Panc1 (cell line): ENCODE data around the gene CMIP. TPM values are rescaled to one million over a fixed set of nuclear protein-coding genes. Genes with fewer than 3 reads are reported as not detected.

Experiments used
- ATAC-seq: fragments of 200-7000 bp; cut with Tn5 transposase; 2 replicates; pipeline ENCODE4 v1.9.1; 2020; ENCODE audit warnings: mild to moderate bottlenecking, moderate library complexity
- BruUV-seq: library from RNA; stranded (reverse); fragments of 400-500 nt; replicated peaks from 2 replicates; lab custom pipeline; 2021; lab: Mats Ljungman, UMichigan
- CTCF ChIA-PET: fragments of 300-600 bp; sonication (Branson Sonifier 250); formaldehyde crosslinking; loops from one replicate; lab custom pipeline; 2022; ENCODE audit warnings: antibody characterized with exemption; lab: Charles Lee
- POLR2A ChIA-PET: fragments of 300-600 bp; sonication (Branson Sonifier 250); formaldehyde crosslinking; loops from one replicate; lab custom pipeline; 2022; ENCODE audit warnings: antibody characterized with exemption; lab: Charles Lee
- DNase-seq: peaks from one replicate; pipeline ENCODE4 v3.0.0-alpha.2; 2010; ENCODE audit warnings: low read depth, low spot score
- H3K27ac ChIP-seq: 2 replicates; pipeline ENCODE4 v1.5.1; 2011; ENCODE audit warnings: mild to moderate bottlenecking, low read length, inconsistent platforms
- H3K27me3 ChIP-seq: fragments of 200-500 bp; sonication (Bioruptor generic); 2 replicates; pipeline ENCODE4 v1.6.0; 2014; ENCODE audit warnings: low read length, inconsistent platforms; ENCODE audit not compliant: control insufficient read depth, insufficient read depth
- H3K36me3 ChIP-seq: fragments of 200-500 bp; sonication (Bioruptor generic); 2 replicates; pipeline ENCODE4 v1.5.1; 2014; ENCODE audit warnings: inconsistent platforms, mild to moderate bottlenecking, low read length, moderate library complexity; ENCODE audit not compliant: control insufficient read depth, insufficient read depth
- H3K4me1 ChIP-seq: 2 replicates; pipeline ENCODE4 v1.5.1; 2011; ENCODE audit warnings: inconsistent platforms, mild to moderate bottlenecking, low read length, moderate library complexity; ENCODE audit not compliant: control insufficient read depth, insufficient read depth
- H3K4me3 ChIP-seq, 2 experiments: 2 replicates each; pipeline ENCODE4 v1.5.1; 2011 to 2012; ENCODE audit warnings: low read depth in 2 of 2, low read length in 2 of 2, mild to moderate bottlenecking in 2 of 2, inconsistent platforms in 1 of 2, moderate library complexity in 1 of 2
- H3K9me3 ChIP-seq: fragments of 200-500 bp; sonication (Bioruptor generic); 2 replicates; pipeline ENCODE4 v1.5.1; 2014; ENCODE audit warnings: low read depth, mild to moderate bottlenecking, inconsistent platforms, low read length, moderate library complexity; ENCODE audit not compliant: control insufficient read depth, insufficient read depth
- CTCF ChIP-seq: fragments of 450-650 bp; IDR thresholded peaks from 2 replicates; pipeline ENCODE4 v1.5.1; 2017; ENCODE audit warnings: mild to moderate bottlenecking
- POLR2AphosphoS5 ChIP-seq: IDR thresholded peaks from 2 replicates; pipeline ENCODE4 v1.6.1; 2012; ENCODE audit warnings: mild to moderate bottlenecking, low read depth, low read length, moderate library complexity
- REST ChIP-seq, 2 experiments: IDR thresholded peaks; 2 replicates each; pipeline ENCODE4 v1.6.1; 2011 to 2012; ENCODE audit warnings: low read depth in 2 of 2, control low read depth in 1 of 2, low read length in 1 of 2, mild to moderate bottlenecking in 1 of 2, moderate library complexity in 1 of 2; ENCODE audit not compliant: insufficient read depth in 1 of 2
- SIN3A ChIP-seq: IDR thresholded peaks from 2 replicates; pipeline ENCODE4 v1.6.1; 2012; ENCODE audit warnings: low read depth, mild to moderate bottlenecking, low read length, moderate library complexity, borderline replicate concordance; ENCODE audit not compliant: insufficient read depth
- TCF7L2 ChIP-seq: IDR thresholded peaks from 2 replicates; pipeline ENCODE4 v1.6.1; 2011; ENCODE audit warnings: mild to moderate bottlenecking, low read depth, low read length, inconsistent platforms
- in situ Hi-C: cut with HindIII; loops from 2 replicates; pipeline ENCODE4 v1.10.0; 2016; ENCODE audit warnings: low sequenced_read_pairs, low pct_unique_long_range_greater_than_20kb
- intact Hi-C: fragments of 100-400 bp; cut with micrococcal nuclease; formaldehyde crosslinking; loops from one replicate; pipeline ENCODE4 v1.10.0; 2022; ENCODE audit not compliant: unreplicated experiment
- total RNA-seq: library from RNA; stranded (reverse); gene quantifications from one replicate; pipeline ENCODE4 v1.2.1, GENCODE V29; 2021; ENCODE audit not compliant: unreplicated experiment

CMIP gene
- total RNA-seq, 1 experiment from 2014 or later, result 49.7 TPM

GRCh38 chr16:81515281-81515680 is 70.7 kb downstream of the CMIP start:
- ATAC-seq (no peak), DNase-seq (no peak)
- ChIA-PET POLR2A (no interaction called here), CTCF (no interaction called here)
- in situ Hi-C loops (no loop called here), intact Hi-C loops (no loop called here)
- Histone ChIP-seq H3K4me3 (no peak overlapping the region), H3K27me3 (no peaks in the 10 kb centered on the region), H3K36me3 (no peaks in the 10 kb centered on the region), H3K4me1 (peaks cover 25% of the 10 kb centered on the region), H3K27ac (no peak overlapping the region; the same call in 1 of the 2 replicates), H3K9me3 (no peaks in the 10 kb centered on the region)
- no peak for TF ChIP-seq SIN3A
- TF ChIP-seq POLR2AphosphoS5, result no peak
- no peak for TF ChIP-seq TCF7L2
- no peak for TF ChIP-seq CTCF
- TF ChIP-seq REST (IDR thresholded peaks at IDR 0.05; ENCODE audit: insufficient read depth in 1 of 2, low read depth in 2 of 2, low read length in 1 of 2), result no peak
- no TSS peak for BruUV-seq

- in situ Hi-C loops, result no loop called here
- CTCF ChIA-PET, result no interaction called here
- H3K4me1 ChIP-seq, result peaks cover 25% of the 10 kb centered on the region
Measured at GRCh38 chr16:81515721-81516120, 71.1 kb downstream of the CMIP start.

GRCh38 chr16:81516478-81517149 is 72.0 kb downstream of the CMIP start:
- ChIA-PET POLR2A (no interaction called here), CTCF (no interaction called here)
- ATAC-seq (no peak), DNase-seq (no peak)
- H3K4me3 ChIP-seq, result no peak overlapping the region
- intact Hi-C loops, result no loop called here
- BruUV-seq, result no TSS peak
- no peaks in the 10 kb centered on the region for H3K9me3 ChIP-seq
- H3K36me3 ChIP-seq, result no peaks in the 10 kb centered on the region
- H3K27me3 ChIP-seq, result no peaks in the 10 kb centered on the region
- no peak overlapping the region for H3K27ac ChIP-seq
- in situ Hi-C loops, result no loop called here
- H3K4me1 ChIP-seq, result peaks cover 23% of the 10 kb centered on the region
- TF ChIP-seq REST (IDR thresholded peaks at IDR 0.05; ENCODE audit: insufficient read depth in 1 of 2, low read depth in 2 of 2, low read length in 1 of 2), result no peak
- no peak for TF ChIP-seq POLR2AphosphoS5
- TF ChIP-seq CTCF, result no peak
- no peak for TF ChIP-seq SIN3A
- TF ChIP-seq TCF7L2, result no peak

More at GRCh38 chr16:81515721-81516120, 71.1 kb downstream of the CMIP start:
- no peak for DNase-seq
- BruUV-seq, result no TSS peak
- no peak for ATAC-seq
- Histone ChIP-seq H3K27me3 (no peaks in the 10 kb centered on the region), H3K9me3 (no peaks in the 10 kb centered on the region), H3K27ac (no peak overlapping the region; the same call in 1 of the 2 replicates), H3K4me3 (no peak overlapping the region), H3K36me3 (no peaks in the 10 kb centered on the region)
- intact Hi-C loops, result no loop called here
- TF ChIP-seq TCF7L2, result no peak
- TF ChIP-seq SIN3A, result no peak
- POLR2A ChIA-PET, result no interaction called here
